SK-N-SH treated with all-trans-retinoic acid at 6 μM for 48 hours (cell line): Measurements from ENCODE around the gene CMKLR1.

Source experiments
- CSDC2 ChIP-seq: fragments of 250-450 bp; sonication (Bioruptor Pico); IDR thresholded peaks from 2 replicates; pipeline ENCODE4 v1.5.0; 2020; ENCODE audit warnings: mild to moderate bottlenecking, moderate library complexity
- ISL1 ChIP-seq: fragments of 250-450 bp; sonication (Bioruptor Pico); IDR thresholded peaks from 2 replicates; pipeline ENCODE4 v2.1.2; 2022; ENCODE audit warnings: mild to moderate bottlenecking, moderate library complexity
- RARB ChIP-seq: fragments of 250-450 bp; sonication (Bioruptor Pico); IDR thresholded peaks from 2 replicates; pipeline ENCODE4 v1.8.0; 2021; ENCODE audit warnings: mild to moderate bottlenecking, moderate library complexity
- SNAI2 ChIP-seq: fragments of 250-450 bp; sonication (Bioruptor Pico); IDR thresholded peaks from 2 replicates; pipeline ENCODE4 v1.5.0; 2020; ENCODE audit warnings: mild to moderate bottlenecking, moderate library complexity
- ZC3H10 ChIP-seq: fragments of 250-450 bp; sonication (Bioruptor Pico); IDR thresholded peaks from 2 replicates; pipeline ENCODE4 v1.5.1; 2021; ENCODE audit warnings: mild to moderate bottlenecking, moderate library complexity
- ZFP3 ChIP-seq: fragments of 250-450 bp; sonication (Bioruptor Pico); IDR thresholded peaks from 2 replicates; pipeline ENCODE4 v1.5.0; 2020; ENCODE audit warnings: mild to moderate bottlenecking, moderate library complexity
- TF ChIP-seq, protein P1 (sequence below): fragments of 250-450 bp; sonication (Bioruptor Pico); IDR thresholded peaks from 2 replicates; pipeline ENCODE4 v1.5.1; 2021; ENCODE audit warnings: mild to moderate bottlenecking, moderate library complexity

DNA sequence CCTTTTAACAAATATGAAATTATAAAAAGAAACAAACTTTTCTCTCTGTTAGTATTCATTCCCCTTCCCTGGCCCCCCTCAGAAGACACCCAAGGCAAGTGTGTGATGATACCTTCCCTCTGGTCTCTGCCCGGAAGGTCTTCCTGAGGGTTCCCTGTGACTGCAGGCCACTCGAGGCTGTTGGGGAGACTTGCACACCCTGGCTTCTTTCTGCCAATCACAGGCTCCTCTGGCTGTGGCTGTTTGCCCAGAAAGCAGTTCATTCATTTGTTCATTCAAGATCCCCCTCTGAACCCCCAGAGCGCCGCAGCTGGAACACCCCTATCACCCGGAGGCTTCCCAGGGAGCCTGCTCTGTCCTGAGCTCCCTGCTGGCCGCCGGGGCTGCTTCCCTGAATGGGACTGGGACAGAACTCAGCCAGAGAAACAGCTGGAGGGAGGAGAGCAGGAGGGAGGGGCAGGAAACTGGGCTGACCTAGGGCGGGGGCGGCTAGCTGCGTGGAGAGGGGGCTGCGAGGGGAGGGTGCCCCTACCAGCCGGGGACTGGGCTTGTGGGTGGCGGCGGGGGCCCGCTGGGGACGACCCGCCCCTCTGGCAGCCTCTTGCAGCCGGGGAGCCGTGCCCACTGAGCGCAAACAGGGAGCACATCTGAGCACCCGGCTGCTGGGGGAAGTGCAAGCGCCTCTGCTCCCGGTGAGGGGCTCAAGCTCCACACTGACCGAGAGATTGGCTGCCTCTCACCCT is at the start of gene CMKLR1:
- TF ChIP-seq, protein P1, sequence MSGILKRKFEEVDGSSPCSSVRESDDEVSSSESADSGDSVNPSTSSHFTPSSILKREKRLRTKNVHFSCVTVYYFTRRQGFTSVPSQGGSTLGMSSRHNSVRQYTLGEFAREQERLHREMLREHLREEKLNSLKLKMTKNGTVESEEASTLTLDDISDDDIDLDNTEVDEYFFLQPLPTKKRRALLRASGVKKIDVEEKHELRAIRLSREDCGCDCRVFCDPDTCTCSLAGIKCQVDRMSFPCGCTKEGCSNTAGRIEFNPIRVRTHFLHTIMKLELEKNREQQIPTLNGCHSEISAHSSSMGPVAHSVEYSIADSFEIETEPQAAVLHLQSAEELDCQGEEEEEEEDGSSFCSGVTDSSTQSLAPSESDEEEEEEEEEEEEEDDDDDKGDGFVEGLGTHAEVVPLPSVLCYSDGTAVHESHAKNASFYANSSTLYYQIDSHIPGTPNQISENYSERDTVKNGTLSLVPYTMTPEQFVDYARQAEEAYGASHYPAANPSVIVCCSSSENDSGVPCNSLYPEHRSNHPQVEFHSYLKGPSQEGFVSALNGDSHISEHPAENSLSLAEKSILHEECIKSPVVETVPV (CRISPR knock-in tag) = no peak
- TF ChIP-seq RARB (CRISPR knock-in tag) (no peak), CSDC2 (CRISPR knock-in tag) (no peak), SNAI2 (CRISPR knock-in tag) (no peak), ZC3H10 (no peak), ISL1 (CRISPR knock-in tag) (no peak), ZFP3 (CRISPR knock-in tag) (no peak)
